ENCODE measurements around the gene GHRH.

The GHRH gene

DNA sequence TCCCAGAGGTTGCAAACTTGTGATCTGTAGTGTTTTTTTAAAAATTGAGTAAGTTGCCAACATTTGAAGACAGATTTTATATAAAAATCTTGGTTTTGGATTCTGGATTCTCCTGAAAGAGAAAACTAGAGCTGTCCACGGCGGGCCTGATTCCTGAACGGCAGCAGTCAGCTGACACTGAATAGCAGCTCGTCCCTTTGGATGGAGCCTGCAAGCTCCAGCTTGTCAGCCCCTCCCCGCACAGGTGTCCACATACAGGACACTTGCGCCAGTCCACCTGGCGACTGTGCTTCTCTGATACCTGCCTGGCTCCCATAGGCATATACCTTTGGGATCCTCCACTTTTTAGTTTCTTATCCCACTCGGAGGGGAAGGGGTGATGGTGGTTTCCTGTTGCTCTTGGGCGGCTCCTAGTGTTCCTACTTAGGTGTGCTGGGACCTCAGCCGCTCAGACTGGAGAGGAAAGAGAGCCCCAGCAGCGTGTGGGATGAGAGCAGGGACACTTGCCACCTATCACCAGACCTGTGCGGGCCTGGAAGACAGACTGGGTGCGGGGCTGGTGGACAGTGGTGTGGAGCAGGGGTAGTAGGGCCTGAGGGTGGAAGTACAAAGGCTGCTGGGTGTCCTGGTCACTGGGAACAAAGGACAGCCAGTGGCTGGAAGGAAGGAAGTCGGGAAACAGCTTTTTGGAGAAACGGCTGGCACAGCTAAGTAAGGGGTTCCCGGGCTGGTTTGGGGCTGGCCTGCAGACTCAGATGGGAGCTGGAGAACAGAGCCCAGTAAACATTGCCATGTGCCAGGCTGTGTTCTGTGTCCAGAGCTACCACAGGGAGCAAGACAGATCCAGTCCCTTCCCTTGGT is 18.3 kb downstream of the GHRH start:
- no peak for DNase-seq (ENCODE audit: extremely low read depth, low read depth)
- TF ChIP-seq, protein P1, sequence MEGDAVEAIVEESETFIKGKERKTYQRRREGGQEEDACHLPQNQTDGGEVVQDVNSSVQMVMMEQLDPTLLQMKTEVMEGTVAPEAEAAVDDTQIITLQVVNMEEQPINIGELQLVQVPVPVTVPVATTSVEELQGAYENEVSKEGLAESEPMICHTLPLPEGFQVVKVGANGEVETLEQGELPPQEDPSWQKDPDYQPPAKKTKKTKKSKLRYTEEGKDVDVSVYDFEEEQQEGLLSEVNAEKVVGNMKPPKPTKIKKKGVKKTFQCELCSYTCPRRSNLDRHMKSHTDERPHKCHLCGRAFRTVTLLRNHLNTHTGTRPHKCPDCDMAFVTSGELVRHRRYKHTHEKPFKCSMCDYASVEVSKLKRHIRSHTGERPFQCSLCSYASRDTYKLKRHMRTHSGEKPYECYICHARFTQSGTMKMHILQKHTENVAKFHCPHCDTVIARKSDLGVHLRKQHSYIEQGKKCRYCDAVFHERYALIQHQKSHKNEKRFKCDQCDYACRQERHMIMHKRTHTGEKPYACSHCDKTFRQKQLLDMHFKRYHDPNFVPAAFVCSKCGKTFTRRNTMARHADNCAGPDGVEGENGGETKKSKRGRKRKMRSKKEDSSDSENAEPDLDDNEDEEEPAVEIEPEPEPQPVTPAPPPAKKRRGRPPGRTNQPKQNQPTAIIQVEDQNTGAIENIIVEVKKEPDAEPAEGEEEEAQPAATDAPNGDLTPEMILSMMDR (IDR thresholded peaks at IDR 0.05; ENCODE audit: low read depth, low read length, missing control alignments) = peak; percentile 17
- no peak overlapping the region for H3K4me3 ChIP-seq (replicated peaks; ENCODE audit: low read depth, low read length)

DNA sequence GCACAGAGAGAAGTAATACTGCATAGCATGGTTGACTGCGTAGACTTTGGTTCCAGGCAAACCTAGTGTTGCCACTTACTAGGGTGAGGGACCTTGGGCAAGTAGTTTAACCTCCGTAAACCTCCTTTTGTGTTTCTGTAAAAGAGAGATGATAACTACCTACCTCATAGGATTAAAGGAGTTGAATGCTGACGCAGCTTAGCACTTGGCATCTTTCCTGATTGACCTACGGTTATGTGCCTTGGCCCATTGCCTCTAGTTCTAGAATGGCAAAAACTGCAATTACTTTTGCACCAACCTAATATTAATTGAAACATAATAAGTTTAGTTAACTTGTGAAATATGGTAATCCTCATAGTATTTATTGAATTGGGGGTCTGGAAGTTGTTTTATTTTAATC is 19.1 kb downstream of the GHRH start:
- TF ChIP-seq, protein P1 (IDR thresholded peaks at IDR 0.05; ENCODE audit: low read depth, low read length, missing control alignments) = no peak
- H3K4me3 ChIP-seq (replicated peaks; ENCODE audit: low read depth, low read length) = no peak overlapping the region
- DNase-seq (ENCODE audit: extremely low read depth, low read depth) = no peak

DNA sequence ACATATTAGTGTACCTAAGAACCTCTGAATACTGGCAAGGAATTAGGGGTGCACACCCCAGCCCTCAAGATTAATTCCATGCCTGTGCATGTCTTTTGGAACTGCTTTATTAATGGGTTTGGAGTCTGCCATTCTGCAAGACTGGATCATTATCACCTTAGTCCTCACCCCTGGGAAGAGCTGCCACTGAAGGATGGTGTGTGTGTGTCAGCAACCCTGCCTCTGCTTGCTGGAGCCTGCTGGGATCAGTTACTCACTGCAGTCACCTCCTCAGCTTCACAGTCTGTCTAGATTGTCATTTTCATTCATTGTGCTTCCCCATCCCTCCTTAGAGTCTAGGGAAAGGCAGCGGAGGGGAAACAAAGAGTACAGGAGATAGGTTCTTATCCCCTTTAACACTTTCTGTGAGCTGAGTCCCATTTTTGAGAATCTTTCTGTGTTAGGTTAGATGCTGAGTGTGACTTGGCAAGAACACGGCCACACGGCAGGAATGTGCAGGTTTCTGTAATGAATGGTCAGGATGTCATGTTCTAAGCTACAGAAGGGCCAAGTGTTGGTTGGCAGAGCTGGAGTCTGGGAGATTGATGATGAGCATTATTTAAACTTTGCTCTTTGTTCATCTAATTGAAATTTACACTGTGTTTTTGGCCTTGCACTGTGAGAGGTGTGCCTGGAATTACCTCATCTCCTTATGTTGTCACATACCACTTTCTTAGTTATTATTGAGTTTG is 21.1 kb downstream of the GHRH start:
- TF ChIP-seq, protein P1 (IDR thresholded peaks at IDR 0.05; ENCODE audit: low read depth, low read length, missing control alignments) = no peak
- DNase-seq (ENCODE audit: extremely low read depth, low read depth) = no peak
- H3K4me3 ChIP-seq (replicated peaks; ENCODE audit: low read depth, low read length) = no peak overlapping the region

DNA sequence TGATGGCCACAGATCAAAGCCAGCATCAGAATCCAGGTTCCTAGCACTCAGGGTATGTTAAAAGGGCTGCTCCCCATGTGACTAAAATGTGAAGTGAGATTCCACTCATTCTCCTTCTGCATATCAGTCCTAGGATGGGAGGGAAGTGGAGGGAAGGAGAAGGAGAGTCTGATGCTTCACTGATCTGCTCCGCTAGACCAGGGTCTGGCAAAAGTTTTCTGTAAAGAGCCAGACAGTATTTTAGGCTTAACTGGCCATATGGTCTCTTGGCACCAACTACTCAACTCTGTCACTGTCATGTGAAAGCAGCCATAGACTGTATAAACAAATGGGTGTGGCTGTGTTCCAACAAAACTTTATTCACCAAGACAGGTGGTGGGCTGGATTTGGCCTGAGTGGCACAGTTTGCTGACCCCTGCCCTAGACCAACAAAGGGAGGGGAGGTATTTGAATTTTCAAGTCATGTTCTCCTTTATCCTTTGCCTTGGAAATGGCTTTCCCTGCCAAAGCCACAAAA is 22.6 kb downstream of the GHRH start:
- TF ChIP-seq, protein P1 (IDR thresholded peaks at IDR 0.05; ENCODE audit: low read depth, low read length, missing control alignments) = no peak
- H3K4me3 ChIP-seq (replicated peaks; ENCODE audit: low read depth, low read length) = no peak overlapping the region
- no peak for DNase-seq (ENCODE audit: extremely low read depth, low read depth)

DNA sequence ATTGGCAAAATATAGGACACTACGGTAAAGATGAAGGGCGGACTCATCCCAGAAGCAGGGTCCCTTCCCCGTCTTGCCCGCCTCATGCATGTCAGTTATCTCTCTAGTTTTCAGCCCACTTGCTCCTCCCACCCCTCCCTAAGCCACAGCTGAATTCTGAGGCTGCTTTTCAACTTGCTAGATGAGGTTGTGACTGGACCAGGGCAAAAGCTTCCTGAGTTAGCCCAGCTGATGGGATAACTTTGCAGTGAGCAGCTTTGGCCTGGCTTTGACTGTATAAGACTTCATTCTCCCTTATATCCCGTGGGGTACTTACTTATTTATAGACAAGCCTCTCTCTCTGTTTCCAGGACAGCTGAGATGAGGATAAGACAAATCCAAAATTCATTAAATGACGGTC is 23.2 kb downstream of the GHRH start:
- no peak for DNase-seq (ENCODE audit: extremely low read depth, low read depth)
- TF ChIP-seq, protein P1 (IDR thresholded peaks at IDR 0.05; ENCODE audit: low read depth, low read length, missing control alignments) = no peak
- H3K4me3 ChIP-seq (replicated peaks; ENCODE audit: low read depth, low read length) = no peak overlapping the region

DNA sequence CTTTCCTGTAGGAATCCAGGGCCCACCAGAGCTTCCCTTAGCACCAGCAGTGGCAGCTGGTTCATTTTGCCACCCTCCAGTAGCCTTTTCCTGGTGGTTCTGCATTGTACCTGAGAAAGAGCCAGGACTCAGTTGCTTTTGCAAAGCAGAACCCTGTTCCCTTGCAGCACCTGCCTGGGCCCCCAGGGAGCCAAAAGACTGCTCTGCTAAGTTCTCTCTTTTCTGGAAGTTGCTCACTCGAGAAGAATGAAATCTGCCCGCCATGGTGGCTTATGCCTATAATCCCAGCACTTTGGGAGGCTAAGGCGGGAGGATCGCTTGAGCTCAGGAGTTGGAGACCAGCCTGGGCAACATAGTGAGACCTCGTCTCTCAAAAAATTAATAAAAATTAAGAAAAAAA is 24.0 kb downstream of the GHRH start:
- TF ChIP-seq, protein P1 (IDR thresholded peaks at IDR 0.05; ENCODE audit: low read depth, low read length, missing control alignments) = no peak
- H3K4me3 ChIP-seq (replicated peaks; ENCODE audit: low read depth, low read length) = no peak overlapping the region

More for the DNA sequence above, 24.0 kb downstream of the GHRH start:
- DNase-seq (ENCODE audit: extremely low read depth, low read depth) = no peak
